Dedifferentiated amniotic fluid mesenchymal stem cell (primary cell): Measurements from ENCODE around the gene CCDC192.
A peak's percentile ranks its signal among the peaks of the same experiment; 100 is the strongest.

Source experiments
- DNase-seq: peaks from one replicate; pipeline ENCODE4 v3.0.0-alpha.2; 2016; ENCODE audit errors: extremely low spot score

Gene CCDC192

GRCh38 chr5:127957701-127958239 is 254.6 kb downstream of the CCDC192 start:
- no peak for DNase-seq

DNA sequence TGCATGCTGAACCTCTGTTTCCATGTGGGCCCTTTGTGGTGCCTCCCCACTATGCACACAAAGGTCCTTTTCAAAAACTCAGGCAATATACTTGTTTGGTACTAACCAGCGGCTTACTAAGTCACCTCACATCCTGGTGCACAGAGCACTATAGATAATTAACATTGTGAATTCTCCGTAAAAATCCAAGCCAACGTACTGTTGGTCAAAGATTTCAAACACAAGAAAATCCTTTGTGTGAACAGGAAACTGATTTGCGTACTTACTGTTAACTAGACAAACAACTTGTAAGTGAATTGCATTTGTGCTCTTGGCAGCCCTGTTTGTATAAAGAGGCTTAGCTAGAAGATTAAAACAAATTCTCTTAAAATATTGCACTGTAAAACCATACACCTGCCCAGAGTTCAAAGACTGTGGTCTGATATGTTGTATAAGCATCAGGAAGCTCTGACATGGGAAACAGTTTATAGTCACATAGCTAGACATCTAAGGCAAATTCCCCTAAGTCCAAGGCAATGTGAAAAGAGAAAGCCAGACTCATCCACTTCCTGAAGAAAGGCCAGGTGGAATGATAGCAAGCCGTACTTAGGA is 255.3 kb downstream of the CCDC192 start:
- DNase-seq, result no peak

GRCh38 chr5:127959152-127959764 is 256.1 kb downstream of the CCDC192 start:
- DNase-seq, result peak; percentile 39

DNA sequence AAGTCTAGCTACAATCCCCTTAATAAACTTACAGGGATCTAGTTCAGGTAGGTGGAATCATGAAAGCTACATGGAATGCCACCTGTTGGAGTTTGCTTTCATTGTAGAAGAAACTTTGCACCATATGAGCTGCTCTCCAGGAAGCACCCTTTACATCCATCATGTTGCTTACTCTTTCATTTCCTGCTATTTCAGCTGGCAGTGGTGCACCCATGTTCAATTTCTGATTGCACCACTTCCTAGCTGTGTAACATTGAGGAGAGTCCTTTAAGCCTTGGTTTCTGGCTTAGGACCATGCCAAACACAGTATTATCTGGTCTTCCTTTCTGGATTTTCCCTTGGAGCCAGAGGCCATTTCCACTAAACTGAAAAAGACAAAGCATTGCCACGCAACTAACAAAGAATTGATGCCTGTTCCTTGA is 257.1 kb downstream of the CCDC192 start:
- DNase-seq, result no peak

DNA sequence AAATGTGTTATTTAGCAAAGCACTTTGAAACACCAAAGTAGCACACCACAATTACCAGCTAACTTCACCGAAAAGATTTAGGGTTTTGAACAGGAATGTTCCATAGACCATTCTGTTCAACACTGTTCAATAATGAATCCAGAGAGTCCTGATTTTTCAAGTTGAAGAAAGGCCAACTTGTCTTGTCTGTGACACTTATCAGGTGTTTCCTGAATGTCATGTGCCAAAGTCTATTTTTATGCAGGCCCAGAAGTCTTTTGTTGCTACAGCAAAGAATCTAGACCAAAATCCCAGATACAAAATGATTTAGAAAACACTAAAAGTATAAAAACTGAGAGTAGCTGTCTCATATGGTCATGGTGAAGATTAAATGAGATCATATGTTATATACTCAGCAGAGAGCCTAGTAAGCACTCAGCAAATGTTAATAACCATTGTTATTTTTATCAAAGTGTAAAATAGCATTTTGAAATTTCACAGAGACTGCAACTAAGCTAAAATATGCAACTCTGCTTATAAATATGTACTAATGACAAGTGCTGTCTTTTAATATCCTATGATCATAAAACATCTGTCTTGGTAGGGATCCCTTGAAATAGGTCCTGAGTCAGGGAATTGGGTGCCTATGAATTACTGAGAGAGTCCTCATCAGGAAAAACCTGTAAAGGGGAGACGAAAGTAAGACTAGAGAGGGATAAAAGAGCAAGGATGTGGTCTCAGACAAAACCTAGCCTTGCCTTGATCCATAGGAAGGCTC is 258.0 kb downstream of the CCDC192 start:
- no peak for DNase-seq

DNA sequence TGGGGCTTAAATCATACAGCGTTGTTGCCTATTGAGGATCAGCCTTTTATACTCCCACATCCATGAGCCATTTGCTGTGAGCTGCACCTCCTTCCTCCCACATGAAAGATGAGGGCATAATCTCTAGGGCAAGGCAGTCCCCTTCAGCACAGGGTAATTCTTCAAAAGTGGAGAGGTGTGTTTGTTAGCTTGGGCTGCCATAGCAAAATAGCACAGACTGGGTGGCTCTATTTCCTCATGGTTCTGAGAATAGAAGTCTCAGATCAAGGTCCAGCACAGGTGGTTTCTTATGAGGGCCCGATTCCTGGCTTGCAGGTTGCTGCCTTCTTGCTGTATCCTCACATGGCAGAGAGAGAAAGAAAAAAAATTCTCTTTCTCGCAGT is 258.6 kb downstream of the CCDC192 start:
- no peak for DNase-seq

GRCh38 chr5:127962491-127962890 is 259.3 kb downstream of the CCDC192 start:
- DNase-seq, result no peak

- no peak for DNase-seq
These were observed 260.0 kb downstream of the CCDC192 start for GRCh38 chr5:127963233-127963632.

GRCh38 chr5:127963931-127964330 is 260.7 kb downstream of the CCDC192 start:
- DNase-seq, result no peak

GRCh38 chr5:127967323-127967982 is 264.3 kb downstream of the CCDC192 start:
- no peak for DNase-seq

- no peak for DNase-seq
These were observed 264.9 kb downstream of the CCDC192 start for GRCh38 chr5:127967983-127968592.

DNA sequence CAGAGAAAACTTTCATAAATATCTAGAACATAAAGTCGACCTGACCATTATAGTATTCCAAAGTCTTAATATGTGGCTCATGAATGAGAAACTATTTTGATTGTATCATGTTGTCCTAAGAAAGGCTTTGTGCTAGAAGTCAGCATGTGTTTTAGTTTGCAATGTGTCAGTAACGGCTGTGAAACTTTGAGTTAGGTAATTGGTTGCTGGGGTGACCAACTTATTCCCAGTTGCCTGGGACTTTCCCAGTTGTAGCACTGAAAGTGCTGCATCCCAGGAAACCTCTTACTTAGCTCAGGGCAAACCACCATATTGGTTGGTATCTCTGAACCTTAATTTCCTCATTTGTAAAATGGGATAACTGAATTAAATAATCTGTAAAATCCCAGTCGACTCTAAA is 265.8 kb downstream of the CCDC192 start:
- no peak for DNase-seq

DNA sequence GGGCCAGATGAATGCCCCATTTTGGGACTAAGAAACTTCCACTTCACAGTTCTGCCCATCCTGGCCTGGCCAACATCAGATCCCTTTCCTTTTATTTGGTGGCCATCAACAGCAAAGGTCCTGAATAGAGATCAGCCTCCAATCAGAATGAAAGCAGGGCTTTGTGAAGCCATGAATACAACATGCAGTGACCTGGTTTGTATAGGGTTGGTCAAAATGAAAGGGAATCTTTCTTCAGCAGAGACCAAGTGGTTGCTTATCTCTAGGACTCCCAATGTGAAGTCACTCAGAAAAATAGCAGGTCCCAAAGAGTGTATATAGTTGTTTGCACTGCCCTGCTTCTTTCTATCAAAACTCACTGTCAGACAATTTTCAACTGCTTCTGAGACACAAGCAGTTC is 266.5 kb downstream of the CCDC192 start:
- DNase-seq, result no peak

DNA sequence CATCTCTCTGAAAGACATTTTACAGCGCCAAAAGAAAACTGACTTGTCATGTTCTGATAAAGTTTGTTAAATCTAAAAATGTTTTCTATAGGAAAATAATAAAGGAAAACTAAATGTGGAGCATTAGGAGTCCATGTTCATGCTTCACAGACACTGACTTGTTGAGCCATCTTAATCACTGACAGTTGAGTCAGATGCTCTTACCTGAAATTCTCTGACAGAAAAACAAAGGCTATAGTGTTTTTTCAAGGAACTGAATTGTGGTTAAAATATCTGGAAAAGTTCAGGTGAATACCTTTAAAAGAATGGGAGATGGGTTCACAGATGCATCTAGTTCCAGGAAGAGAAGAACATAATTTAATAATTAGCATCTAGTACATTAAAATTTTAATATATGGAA is 266.9 kb downstream of the CCDC192 start:
- DNase-seq, result no peak

DNA sequence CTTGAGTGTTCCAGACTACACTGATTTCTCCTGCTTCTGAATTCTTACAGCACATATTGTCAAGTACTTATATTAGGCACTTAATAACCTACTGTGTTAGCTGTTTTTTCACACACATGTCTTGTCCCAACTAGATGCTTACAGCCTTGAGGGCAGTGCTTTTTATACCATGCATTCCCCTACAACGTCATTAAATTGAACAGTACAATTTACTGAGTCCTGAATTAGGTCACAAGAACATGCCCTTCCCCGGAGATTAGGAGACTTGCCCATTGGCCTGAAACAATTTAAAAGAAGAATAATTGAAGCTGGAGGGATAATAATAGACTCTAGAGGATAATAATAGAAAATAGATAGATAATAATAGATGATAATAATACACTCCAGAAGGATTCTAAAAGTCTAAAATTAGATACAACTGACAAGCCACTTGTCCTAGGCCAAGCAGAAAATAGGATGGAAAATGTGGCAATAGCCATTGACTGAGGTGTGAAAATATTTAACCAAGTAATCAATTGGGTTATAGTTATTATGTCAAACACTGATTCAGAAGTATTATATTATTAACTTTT is 267.7 kb downstream of the CCDC192 start:
- DNase-seq, result no peak

GRCh38 chr5:127975961-127976360 is 272.8 kb downstream of the CCDC192 start:
- DNase-seq, result no peak

- no peak for DNase-seq
These were observed 273.3 kb downstream of the CCDC192 start for GRCh38 chr5:127976525-127976924.

DNA sequence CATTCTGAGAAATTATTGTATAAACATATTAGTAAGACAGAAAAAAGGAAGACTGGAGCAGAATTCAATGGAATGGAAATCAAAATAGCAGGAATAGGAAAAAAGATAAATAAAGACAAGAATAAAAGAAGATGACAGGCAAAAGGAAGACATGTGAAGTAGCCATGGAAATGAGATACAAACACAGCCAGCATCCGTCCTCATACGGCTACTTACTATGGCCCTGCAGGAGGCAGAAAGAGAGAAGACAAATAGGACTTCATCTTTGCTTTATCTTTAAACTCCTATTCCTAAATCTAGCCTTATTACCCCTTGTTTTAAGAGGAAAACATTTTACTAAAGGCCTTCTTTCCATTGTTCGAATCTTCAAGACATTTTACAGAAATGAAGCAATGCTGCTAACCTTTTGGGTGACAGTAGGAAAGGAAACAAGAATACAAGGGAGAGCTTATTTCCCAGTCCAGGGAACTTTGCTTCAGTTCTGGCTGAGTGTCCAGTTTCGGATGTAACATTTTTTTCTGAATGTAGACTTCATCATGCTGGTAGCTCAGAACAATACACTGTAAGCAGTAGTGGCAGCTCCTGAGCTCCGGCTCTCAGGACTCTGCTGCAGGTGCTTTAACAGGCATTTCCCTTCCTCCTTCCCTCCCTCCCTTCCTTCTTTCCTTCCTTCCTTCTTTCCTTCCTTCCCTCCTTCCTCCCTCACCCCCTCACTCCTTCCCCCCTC is 274.0 kb downstream of the CCDC192 start:
- DNase-seq, result no peak

DNA sequence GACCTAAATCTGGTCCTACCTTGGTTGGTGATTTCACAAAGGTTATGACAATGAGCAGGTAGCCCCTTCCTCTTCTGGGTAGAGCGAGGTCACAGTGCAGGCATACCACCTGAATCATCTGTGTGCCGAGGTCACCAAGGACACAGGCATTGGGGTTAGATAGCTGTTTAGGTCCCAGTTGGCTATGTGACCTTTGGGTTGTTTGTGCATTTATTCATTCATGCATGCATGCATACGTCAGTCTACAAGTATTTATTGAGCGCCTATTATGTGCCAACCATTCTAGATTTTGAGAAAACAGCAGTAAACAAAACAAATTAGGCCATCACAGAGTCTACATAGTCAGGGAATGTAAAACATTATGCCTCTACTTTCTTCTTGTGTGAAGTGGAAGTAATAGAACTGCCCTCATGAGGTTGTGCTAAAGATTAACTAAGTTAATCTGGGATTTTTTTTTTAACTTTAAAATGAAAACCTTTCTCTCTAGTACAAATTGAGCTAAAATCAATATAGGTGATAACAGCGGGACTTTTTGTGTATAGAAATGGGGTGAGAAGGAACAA is 275.6 kb downstream of the CCDC192 start:
- no peak for DNase-seq

GRCh38 chr5:127979475-127979874 is 276.3 kb downstream of the CCDC192 start:
- DNase-seq, result no peak

DNA sequence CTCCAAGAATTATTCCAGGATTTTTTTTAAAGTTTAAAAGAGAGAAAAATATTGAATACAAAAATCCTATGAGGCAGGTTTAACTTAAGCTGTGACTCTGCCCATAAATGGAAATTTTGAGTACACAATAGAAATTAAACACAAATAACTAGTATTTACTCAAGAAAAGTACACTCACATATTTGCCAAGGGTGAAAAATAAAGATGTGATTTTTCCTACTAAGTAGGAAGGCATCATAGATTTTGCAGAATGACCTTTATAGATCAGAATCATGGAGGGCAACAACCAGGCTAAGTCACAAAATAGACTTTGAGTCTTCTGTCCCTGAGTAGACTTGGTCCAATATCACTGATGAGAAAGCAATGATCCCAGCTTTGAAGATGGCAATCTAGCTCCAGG is 277.7 kb downstream of the CCDC192 start:
- no peak for DNase-seq
